ENCODE measurements around the gene SERPINA3. TPM values are rescaled to one million over a fixed set of nuclear protein-coding genes. Genes with fewer than 3 reads are reported as not detected.

SERPINA3 gene
- total and polyA plus RNA-seq, 10 of the 15 experiments (the other 5 are each of a cell fraction or from before 2014, with no cell fraction given) = 2.2 TPM; not detected in 9

GRCh38 chr14:94622653-94623421 is 10.6 kb downstream of the SERPINA3 start (continued):
- no peak for TF ChIP-seq SMAD1 (IDR thresholded peaks at IDR 0.05; ENCODE audit: low read depth, partially characterized antibody)
- TF ChIP-seq DPF2 (IDR thresholded peaks at IDR 0.05) = no peak
- no peak for TF ChIP-seq MTA2 (IDR thresholded peaks at IDR 0.05; ENCODE audit: low read depth)
- no peak for TF ChIP-seq IRF4 (IDR thresholded peaks at IDR 0.05; ENCODE audit: low read depth, low read length)
- TF ChIP-seq, protein P1, sequence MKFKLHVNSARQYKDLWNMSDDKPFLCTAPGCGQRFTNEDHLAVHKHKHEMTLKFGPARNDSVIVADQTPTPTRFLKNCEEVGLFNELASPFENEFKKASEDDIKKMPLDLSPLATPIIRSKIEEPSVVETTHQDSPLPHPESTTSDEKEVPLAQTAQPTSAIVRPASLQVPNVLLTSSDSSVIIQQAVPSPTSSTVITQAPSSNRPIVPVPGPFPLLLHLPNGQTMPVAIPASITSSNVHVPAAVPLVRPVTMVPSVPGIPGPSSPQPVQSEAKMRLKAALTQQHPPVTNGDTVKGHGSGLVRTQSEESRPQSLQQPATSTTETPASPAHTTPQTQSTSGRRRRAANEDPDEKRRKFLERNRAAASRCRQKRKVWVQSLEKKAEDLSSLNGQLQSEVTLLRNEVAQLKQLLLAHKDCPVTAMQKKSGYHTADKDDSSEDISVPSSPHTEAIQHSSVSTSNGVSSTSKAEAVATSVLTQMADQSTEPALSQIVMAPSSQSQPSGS (IDR thresholded peaks at IDR 0.05; ENCODE audit: low read length) = no peak
- TF ChIP-seq, protein P2, sequence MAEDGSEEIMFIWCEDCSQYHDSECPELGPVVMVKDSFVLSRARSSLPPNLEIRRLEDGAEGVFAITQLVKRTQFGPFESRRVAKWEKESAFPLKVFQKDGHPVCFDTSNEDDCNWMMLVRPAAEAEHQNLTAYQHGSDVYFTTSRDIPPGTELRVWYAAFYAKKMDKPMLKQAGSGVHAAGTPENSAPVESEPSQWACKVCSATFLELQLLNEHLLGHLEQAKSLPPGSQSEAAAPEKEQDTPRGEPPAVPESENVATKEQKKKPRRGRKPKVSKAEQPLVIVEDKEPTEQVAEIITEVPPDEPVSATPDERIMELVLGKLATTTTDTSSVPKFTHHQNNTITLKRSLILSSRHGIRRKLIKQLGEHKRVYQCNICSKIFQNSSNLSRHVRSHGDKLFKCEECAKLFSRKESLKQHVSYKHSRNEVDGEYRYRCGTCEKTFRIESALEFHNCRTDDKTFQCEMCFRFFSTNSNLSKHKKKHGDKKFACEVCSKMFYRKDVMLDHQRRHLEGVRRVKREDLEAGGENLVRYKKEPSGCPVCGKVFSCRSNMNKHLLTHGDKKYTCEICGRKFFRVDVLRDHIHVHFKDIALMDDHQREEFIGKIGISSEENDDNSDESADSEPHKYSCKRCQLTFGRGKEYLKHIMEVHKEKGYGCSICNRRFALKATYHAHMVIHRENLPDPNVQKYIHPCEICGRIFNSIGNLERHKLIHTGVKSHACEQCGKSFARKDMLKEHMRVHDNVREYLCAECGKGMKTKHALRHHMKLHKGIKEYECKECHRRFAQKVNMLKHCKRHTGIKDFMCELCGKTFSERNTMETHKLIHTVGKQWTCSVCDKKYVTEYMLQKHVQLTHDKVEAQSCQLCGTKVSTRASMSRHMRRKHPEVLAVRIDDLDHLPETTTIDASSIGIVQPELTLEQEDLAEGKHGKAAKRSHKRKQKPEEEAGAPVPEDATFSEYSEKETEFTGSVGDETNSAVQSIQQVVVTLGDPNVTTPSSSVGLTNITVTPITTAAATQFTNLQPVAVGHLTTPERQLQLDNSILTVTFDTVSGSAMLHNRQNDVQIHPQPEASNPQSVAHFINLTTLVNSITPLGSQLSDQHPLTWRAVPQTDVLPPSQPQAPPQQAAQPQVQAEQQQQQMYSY (CRISPR knock-in tag; IDR thresholded peaks at IDR 0.05) = no peak

DNA sequence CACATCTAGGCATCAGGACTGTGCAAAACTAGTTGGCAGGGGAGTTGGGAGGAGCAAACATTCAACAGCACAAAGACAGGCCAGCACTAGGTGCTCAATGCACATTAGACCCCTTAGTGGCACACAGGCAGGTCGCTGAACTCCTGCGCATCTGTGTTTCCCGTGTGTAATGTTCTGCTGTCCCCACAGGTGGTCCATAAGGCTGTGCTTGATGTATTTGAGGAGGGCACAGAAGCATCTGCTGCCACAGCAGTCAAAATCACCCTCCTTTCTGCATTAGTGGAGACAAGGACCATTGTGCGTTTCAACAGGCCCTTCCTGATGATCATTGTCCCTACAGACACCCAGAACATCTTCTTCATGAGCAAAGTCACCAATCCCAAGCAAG is 11.2 kb downstream of the SERPINA3 start:
- SMC1A ChIA-PET (ENCODE audit: uncharacterized antibody, unreplicated experiment) = no interaction called here
- intact Hi-C loops (cut with micrococcal nuclease; ENCODE audit: unreplicated experiment) = no loop called here
- TF ChIP-seq, protein P3, sequence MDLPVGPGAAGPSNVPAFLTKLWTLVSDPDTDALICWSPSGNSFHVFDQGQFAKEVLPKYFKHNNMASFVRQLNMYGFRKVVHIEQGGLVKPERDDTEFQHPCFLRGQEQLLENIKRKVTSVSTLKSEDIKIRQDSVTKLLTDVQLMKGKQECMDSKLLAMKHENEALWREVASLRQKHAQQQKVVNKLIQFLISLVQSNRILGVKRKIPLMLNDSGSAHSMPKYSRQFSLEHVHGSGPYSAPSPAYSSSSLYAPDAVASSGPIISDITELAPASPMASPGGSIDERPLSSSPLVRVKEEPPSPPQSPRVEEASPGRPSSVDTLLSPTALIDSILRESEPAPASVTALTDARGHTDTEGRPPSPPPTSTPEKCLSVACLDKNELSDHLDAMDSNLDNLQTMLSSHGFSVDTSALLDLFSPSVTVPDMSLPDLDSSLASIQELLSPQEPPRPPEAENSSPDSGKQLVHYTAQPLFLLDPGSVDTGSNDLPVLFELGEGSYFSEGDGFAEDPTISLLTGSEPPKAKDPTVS (IDR thresholded peaks at IDR 0.05; ENCODE audit: low read depth, low read length) = no peak
- no peak for TF ChIP-seq RAD21 (IDR thresholded peaks at IDR 0.05; ENCODE audit: insufficient read depth, low read depth, low read length)
- no peak for TF ChIP-seq E4F1 (IDR thresholded peaks at IDR 0.05; ENCODE audit: borderline replicate concordance, partially characterized antibody)
- no peak for TF ChIP-seq GATAD2B (conservative IDR thresholded peaks at IDR 0.05; ENCODE audit: low read depth)
- Histone ChIP-seq H3K27ac (ENCODE audit: control insufficient read depth, insufficient read depth) (no peak overlapping the region), H2AFZ (ENCODE audit: control insufficient read depth, low read depth, low read length) (no peak overlapping the region), H4K20me1 (ENCODE audit: control insufficient read depth, insufficient read depth) (no peaks in the 10 kb centered on the region), H3K27me3 (replicated peaks in 1 of 2; ENCODE audit: control insufficient read depth in 2 of 2, insufficient read depth in 2 of 2, low read length in 1 of 2) (peaks cover 0 to 2% of the 10 kb centered on the region in 2 experiments; a peak in 1 of 4 replicates), H3K4me2 (ENCODE audit: control insufficient read depth, insufficient read depth) (no peak overlapping the region), H3K79me2 (ENCODE audit: control insufficient read depth, insufficient read depth, low read length) (no peaks in the 10 kb centered on the region), H3K36me3 (ENCODE audit: control insufficient read depth in 2 of 2, insufficient read depth in 2 of 2, low read length in 1 of 2) (no peaks in the 10 kb centered on the region), H3K9ac (ENCODE audit: control insufficient read depth, insufficient read depth, low read length) (no peak overlapping the region), H3K9me3 (replicated peaks; ENCODE audit: control insufficient read depth, insufficient read depth, low read length) (peaks cover under 1% of the 10 kb centered on the region; the same call in 2 of the 3 replicates), H3K4me3 (no peak overlapping the region), H3K4me1 (ENCODE audit: control insufficient read depth, insufficient read depth, low read length) (no peaks in the 10 kb centered on the region)
- RAD21 ChIA-PET (ENCODE audit: unreplicated experiment) = no interaction called here
- no TSS peak for BruUV-seq (replicated peaks)
- ATAC-seq (no peak), DNase-seq (ENCODE audit: low read depth, low spot score) (no peak), FAIRE-seq (no peak)
- in situ Hi-C loops (cut with MboI) = no loop called here
- CTCF ChIA-PET = no interaction called here
- WGBS (ENCODE audit: insufficient coverage, insufficient replicate concordance, low lambda C conversion rate, missing lambda C conversion rate) = 29% methylated on average over 4 of the region's 4 CpGs
- POLR2A ChIA-PET = no interaction called here

Measured in GM12878 (cell line).